ENCODE measurements around the gene TGFBR3.

- no peak for TF ChIP-seq POLR2A (IDR thresholded peaks at IDR 0.05)
- no peak for TF ChIP-seq CTCF (IDR thresholded peaks at IDR 0.05)
Observed at GRCh38 chr1:91806769-91807700, 78.9 kb downstream of the TGFBR3 start.

Measured in Peyer's patch (tissue), 4 donors.